Chondrocyte (in vitro differentiated cells): Measurements from ENCODE around the gene THOP1. TPM values are rescaled to one million over a fixed set of nuclear protein-coding genes. Genes with fewer than 3 reads are reported as not detected.

Experiments
- DNase-seq: peaks from one replicate; pipeline ENCODE4 v3.0.0; 2021; ENCODE audit warnings: mixed read lengths, low spot score
- H3K27ac Mint-ChIP-seq: one replicate; pipeline ENCODE4 v1.8.0; 2021; ENCODE audit warnings: mild to moderate bottlenecking, moderate library complexity, mixed read lengths; ENCODE audit not compliant: unreplicated experiment
- H3K27me3 Mint-ChIP-seq: 2 replicates; pipeline ENCODE4 v1.8.0; 2021; ENCODE audit warnings: low read depth, mixed read lengths
- H3K36me3 Mint-ChIP-seq: 2 replicates; pipeline ENCODE4 v1.8.0; 2021; ENCODE audit warnings: low read depth, mixed read lengths
- H3K4me1 Mint-ChIP-seq: 2 replicates; pipeline ENCODE4 v1.8.0; 2021; ENCODE audit warnings: low read depth, mild to moderate bottlenecking, mixed read lengths
- H3K4me3 Mint-ChIP-seq: one replicate; pipeline ENCODE4 v1.8.0; 2021; ENCODE audit warnings: mild to moderate bottlenecking, moderate library complexity, mixed read lengths; ENCODE audit not compliant: unreplicated experiment
- H3K9me3 Mint-ChIP-seq: 2 replicates; pipeline ENCODE4 v1.8.0; 2021; ENCODE audit warnings: low read depth, mixed read lengths
- CTCF ChIP-seq: fragments of 200-600 bp; sonication (generic); IDR thresholded peaks from 2 replicates; pipeline ENCODE4 v1.5.0; 2021; ENCODE audit warnings: antibody characterized with exemption, mild to moderate bottlenecking, moderate library complexity
- total RNA-seq: library from RNA; stranded (reverse); gene quantifications from 3 replicates; pipeline ENCODE4 v1.2.1, GENCODE V29; 2021

Gene THOP1
- total RNA-seq, 1 donor from 2014 or later, result 48.4 TPM

- H3K4me1 Mint-ChIP-seq, result no peaks in the 10 kb centered on the region
- no peak overlapping the region for H3K27ac Mint-ChIP-seq
- peaks cover 51% of the 10 kb centered on the region for H3K9me3 Mint-ChIP-seq
- H3K27me3 Mint-ChIP-seq, result no peaks in the 10 kb centered on the region
- no peak for TF ChIP-seq CTCF
- no peak for DNase-seq
- H3K4me3 Mint-ChIP-seq, result no peak overlapping the region
- peaks cover 56% of the 10 kb centered on the region for H3K36me3 Mint-ChIP-seq
Observed at GRCh38 chr19:2834294-2834871, 49.1 kb downstream of the THOP1 start.

- no peak for TF ChIP-seq CTCF
- H3K9me3 Mint-ChIP-seq, result peaks cover 39% of the 10 kb centered on the region
- H3K4me1 Mint-ChIP-seq, result peaks cover 5% of the 10 kb centered on the region
- DNase-seq, result no peak
- H3K4me3 Mint-ChIP-seq, result no peak overlapping the region
- no peak overlapping the region for H3K27ac Mint-ChIP-seq
- no peaks in the 10 kb centered on the region for H3K27me3 Mint-ChIP-seq
- H3K36me3 Mint-ChIP-seq, result peaks cover 40% of the 10 kb centered on the region
Observed at GRCh38 chr19:2837430-2837829, 52.1 kb downstream of the THOP1 start.

- H3K36me3 Mint-ChIP-seq, result peaks cover 18% of the 10 kb centered on the region
- H3K4me3 Mint-ChIP-seq, result peak within 1 kb of the TSS; percentile 84
- H3K27me3 Mint-ChIP-seq, result no peaks in the 10 kb centered on the region
- peak; percentile 98 for DNase-seq
- peak within 1 kb of the TSS; percentile 91 for H3K27ac Mint-ChIP-seq
- H3K9me3 Mint-ChIP-seq, result peaks cover 13% of the 10 kb centered on the region
- peak; percentile 72 for TF ChIP-seq CTCF
- peaks cover 15% of the 10 kb centered on the region for H3K4me1 Mint-ChIP-seq
Observed at GRCh38 chr19:2840794-2841791, 55.8 kb downstream of the THOP1 start, which contains the start of gene ZNF555. TSS of gene ZNF555 (plus strand) at chr19:2841475. CDS start at chr19:2841573, 98 bp downstream.

GRCh38 chr19:2841855-2842574 is 56.7 kb downstream of the THOP1 start:
- peak overlapping the region; percentile 63 for H3K27ac Mint-ChIP-seq
- H3K9me3 Mint-ChIP-seq, result peaks cover 7% of the 10 kb centered on the region
- H3K36me3 Mint-ChIP-seq, result peaks cover 11% of the 10 kb centered on the region
- no peak for DNase-seq
- no peak for TF ChIP-seq CTCF
- H3K4me3 Mint-ChIP-seq, result peak overlapping the region; percentile 80
- peaks cover 15% of the 10 kb centered on the region for H3K4me1 Mint-ChIP-seq
- H3K27me3 Mint-ChIP-seq, result no peaks in the 10 kb centered on the region

GRCh38 chr19:2845107-2845506 is 59.8 kb downstream of the THOP1 start:
- H3K4me1 Mint-ChIP-seq, result peaks cover 15% of the 10 kb centered on the region
- no peak for DNase-seq
- H3K4me3 Mint-ChIP-seq, result no peak overlapping the region
- no peak for TF ChIP-seq CTCF
- H3K9me3 Mint-ChIP-seq, result peaks cover 10% of the 10 kb centered on the region
- H3K27me3 Mint-ChIP-seq, result no peaks in the 10 kb centered on the region
- H3K27ac Mint-ChIP-seq, result no peak overlapping the region
- H3K36me3 Mint-ChIP-seq, result peaks cover 18% of the 10 kb centered on the region
